T-helper 2 cell (primary cell): Measurements from ENCODE around the gene TMEM179.

Experiments used
- DNase-seq, 5 experiments: peaks; one replicate each; pipeline versions ENCODE4 v3.0.0 to v3.0.0-alpha.2; 2012 to 2022

TMEM179 gene

GRCh38 chr14:104541905-104542465, 62.6 kb downstream of the TMEM179 start:
- DNase-seq: no peak
